NOMO-1 (cell line): ENCODE results near the gene KHDC4.
A peak's percentile ranks its signal among the peaks of the same experiment; 100 is the strongest.
"Not testable (repeated sequence)": the region's sequence is repeated elsewhere in the genome, so short reads cannot be mapped to it uniquely, and the experiment has no call there.

Source experiments
- DNase-seq, 2 experiments: peaks; one replicate each; lab custom pipeline; 2025; ENCODE audit not compliant: unreplicated experiment in 2 of 2; lab: John Stamatoyannopoulos, UW

The KHDC4 gene

GRCh38 chr1:155942578-155943141 lies 8.4 kb upstream of the KHDC4 start:
- no peak for DNase-seq

GRCh38 chr1:155941845-155942531 lies 7.8 kb upstream of the KHDC4 start:
- no peak for DNase-seq

DNA sequence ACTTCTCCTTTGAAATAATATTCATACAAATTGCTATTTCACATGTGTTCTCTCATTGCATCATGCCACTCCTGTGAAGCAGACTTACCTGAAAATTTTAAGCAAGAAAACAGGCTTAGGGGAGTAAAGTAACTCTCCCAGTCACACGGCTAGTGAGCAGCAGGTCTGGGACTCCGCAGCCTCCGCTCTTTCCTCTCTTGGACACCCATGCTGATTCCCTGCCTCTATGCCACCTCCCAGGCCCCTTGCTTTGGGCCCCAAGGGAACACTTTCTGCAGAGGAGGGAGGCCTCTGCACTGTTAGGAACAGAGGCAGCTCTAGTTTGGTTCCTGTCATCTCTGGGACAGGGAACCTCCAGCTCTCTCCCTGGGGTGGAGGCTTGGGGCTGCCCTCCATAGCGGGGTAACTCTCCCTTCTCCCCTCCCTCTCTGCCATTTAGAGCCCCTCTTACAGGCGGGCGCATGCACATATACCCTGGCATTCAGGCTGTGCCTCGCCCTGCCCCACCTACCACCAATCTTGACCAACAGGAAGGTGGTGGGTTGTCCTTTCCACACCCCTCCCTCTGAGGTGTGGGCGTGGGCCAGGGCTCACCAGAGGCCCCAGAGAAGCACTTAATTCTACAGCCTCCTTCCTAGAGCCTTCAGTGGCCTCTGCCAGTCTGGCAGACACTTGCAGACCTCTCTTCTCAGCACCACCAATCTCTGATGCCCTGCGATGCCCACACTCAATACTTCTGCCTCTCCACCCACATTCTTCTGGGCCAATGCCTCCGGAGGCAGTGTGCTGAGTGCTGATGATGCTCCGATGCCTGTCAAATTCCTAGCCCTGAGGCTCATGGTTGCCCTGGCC lies 7.0 kb upstream of the KHDC4 start, which contains the start of gene RXFP4:
TSS of gene RXFP4 (plus strand) at position 646 of the 852 bp plus-strand sequence. CDS start at position 718, 72 bp downstream.
- DNase-seq: peak; percentile 52 to 65

DNA sequence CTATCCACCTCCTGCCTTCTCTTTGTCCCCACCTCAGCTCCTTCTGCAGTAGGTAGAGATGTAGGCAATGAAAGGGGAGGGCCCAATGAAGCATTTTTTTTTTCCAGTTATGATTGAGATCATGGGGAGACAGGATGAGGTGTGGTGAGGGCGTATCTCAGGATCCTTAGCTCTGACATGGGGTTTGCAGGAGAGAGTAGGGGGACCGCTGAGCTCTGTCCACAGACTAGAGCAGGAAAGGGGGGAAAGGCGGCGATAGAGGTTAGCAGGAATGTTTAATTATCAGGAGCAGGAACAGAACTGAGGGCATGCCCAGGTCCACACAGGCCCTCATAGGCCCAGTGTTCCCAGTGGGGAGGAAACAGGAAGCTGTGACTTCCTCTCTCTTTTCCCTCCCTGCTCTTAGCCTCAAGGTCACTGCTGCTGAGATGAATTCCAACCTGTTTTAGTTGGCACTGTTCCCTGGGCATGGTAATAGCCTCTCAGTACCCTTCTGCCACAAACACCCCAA lies 6.3 kb upstream of the KHDC4 start:
- no peak for DNase-seq

DNA sequence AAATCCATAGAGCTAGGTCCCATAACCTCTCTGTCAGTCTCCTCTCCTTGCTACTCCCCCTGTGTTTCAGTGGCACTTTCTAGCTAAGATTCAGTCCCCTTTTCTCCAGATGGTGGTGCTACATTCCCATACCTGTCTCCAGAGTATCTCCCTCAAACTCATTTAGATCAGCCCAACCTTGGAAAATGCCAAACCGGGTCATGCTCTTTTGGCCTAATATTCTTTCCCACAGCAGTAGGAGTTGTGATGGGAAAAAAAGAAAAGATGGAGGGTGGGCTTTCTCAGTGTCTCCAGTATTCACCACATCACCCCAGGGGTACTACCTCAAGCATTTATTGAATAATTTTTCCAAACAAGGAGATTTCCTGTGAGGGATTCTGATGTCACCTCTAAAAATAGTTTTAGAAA lies 4.0 kb upstream of the KHDC4 start:
- peak; percentile 43 to 64 for DNase-seq

DNA sequence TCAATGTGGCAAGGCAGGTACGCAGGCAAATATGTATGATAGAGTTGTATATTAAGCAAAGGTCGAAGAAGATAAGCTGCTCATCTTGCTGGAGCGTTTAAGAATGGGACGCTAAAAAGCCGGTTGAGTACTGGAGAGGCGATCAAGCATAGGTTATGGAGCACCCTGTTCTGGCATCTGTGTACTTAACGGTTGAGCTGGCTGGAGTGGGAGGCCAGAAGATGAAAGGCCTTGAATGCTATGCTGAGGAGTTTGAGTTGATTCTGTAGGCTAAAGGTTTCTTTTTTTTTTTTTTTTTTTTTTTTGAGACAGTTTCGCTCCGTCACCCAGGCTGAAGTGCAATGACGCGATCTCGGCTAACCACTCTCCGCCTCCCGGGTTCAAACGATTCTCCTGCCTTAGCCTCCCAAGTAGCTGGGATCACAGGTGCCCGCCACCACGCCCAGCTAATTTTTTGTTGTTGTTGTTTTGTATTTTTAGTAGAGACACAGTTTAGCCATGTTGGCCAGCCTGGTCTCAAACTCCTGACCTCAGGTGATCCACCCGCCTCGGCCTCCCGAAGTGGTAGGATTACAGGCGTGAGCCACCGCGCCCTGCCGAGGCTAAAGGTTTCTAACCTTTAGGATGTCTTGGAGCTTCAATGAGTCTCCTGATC lies 850 bp upstream of the KHDC4 start:
- DNase-seq: no peak

DNA sequence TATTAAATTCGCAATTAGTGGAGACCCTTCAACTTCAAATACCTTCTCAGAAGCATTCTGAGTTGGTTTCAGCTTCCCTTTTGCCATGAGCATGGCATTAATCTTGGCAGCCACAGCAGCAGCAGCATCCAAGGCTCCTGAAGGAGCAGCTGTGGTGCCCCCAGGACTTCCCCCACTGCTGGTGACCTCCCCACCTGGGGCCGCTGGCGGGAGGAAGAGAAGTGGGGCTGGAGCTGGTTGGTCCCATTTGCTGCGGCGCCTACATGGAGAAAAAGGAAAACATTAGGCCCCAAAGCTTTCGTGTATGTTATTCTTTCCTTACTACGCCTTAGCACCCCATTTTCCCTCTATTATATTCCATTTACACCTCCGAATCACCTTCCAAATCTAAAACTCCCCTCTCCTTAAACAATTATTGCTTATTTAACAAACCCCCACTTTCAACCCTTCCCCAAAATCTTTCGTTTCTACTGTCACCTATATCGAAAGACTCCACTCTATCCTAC lies 569 bp downstream of the KHDC4 start:
- no peak for DNase-seq

DNA sequence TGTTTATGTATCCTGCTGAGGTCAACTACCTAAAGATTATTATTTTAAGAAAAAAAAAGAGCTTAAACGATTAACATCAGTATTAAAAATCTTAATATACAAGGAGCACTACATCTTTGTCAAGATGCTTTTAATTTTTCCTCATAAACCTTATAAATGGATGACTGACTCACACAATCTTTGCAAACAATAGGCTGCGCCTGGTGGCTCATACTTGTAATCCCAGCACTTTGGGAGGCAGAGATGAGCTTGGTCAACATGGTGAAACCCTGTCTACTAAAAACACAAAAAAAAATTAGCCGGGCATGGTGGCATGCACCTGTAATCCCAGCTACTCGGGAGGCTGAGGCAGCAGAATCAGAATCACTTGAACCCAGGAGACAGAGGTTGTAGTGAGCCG lies 1.7 kb downstream of the KHDC4 start:
- no peak for DNase-seq

GRCh38 chr1:155932081-155932480 lies 2.1 kb downstream of the KHDC4 start:
- DNase-seq: no peak

- no peak for DNase-seq
These were observed 2.7 kb downstream of the KHDC4 start for GRCh38 chr1:155931332-155932038.

DNA sequence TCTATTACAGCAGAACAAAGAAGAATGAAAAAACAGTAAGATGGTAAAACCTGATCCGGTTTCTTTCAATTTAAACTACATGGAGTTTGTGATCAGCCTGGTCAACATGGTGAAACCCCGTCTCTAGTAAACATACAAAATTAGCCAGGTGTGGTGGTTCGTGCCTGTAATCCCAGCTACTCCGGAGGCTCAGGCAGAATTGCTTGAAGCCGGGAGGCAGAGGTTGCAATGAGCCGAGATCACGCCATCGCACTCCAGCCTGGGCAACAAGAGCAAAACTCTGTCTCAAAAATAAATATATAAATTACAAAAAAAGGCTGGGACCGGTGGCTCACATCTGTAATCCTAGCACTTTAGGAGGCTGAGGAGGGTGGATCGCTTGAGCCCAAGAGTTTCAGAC lies 3.5 kb downstream of the KHDC4 start:
- DNase-seq: not testable (repeated sequence)

DNA sequence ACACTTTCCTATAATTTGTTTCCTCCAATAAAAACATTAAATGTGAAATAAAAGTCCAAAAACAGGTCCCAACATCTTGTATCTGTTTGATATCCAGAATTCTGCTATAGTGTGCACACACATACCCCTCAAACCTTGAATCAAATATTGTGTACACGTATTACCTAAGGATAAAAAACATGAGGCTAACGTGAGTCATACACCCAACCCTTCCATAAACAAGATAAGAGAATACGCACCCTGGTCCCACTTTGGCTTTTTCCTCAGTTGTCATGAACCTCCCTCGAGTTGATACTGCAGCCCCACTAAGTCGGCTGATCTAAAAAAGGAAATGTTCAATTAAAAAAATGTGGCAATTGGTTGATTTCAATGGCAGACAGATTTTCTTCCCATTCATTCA lies 5.2 kb downstream of the KHDC4 start:
- DNase-seq: no peak

GRCh38 chr1:155925506-155925905 lies 8.7 kb downstream of the KHDC4 start:
- DNase-seq: no peak

- DNase-seq: no peak
These were observed 13.5 kb downstream of the KHDC4 start for GRCh38 chr1:155920717-155921116.

GRCh38 chr1:155919801-155920200 lies 14.4 kb downstream of the KHDC4 start:
- DNase-seq: no peak

GRCh38 chr1:155918660-155919059 lies 15.6 kb downstream of the KHDC4 start:
- no peak for DNase-seq

DNA sequence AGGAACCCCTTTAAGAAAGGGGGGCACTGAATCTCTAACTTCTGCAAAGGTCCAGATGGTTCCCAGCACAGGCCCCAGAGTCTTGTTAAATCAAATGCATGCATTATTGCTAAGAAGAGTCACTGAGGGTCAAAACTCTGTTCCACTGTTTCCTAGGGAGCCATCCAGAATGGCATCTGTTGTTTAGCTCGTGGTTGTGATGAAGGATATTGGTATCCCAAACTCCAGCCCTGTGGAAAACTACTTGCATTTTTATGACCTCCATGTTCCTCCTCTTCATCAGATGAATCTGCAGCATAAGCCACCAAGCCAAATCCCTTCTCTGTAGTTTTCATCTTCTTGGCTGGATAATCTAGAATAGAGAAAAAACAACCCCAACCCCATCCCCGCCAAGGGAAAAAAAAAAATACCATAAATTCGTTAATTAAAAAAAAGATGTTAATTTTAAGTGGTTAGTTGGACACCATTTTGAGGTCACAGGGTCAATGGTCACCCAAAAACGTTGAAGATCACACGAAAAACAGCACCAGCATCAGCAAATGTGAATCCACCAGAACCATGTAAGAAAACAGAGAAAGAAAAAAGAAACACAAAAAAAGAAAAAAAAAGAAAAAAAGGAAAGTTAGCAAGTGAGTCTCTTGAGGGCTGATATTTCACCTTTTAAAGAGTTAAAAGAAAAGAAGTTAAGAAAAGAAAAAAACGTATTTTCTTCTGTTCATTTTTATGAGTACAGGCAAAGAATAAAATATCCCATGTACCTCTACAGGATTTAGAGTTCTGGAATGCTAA lies 20.1 kb downstream of the KHDC4 start:
- no peak for DNase-seq

GRCh38 chr1:155912056-155912536 lies 22.1 kb downstream of the KHDC4 start:
- DNase-seq: no peak
